HFFc6 (cell line): ENCODE measurements around the gene ANKLE1. TPM values are rescaled to one million over a fixed set of nuclear protein-coding genes. Genes with fewer than 3 reads are reported as not detected.
A peak's percentile ranks its signal among the peaks of the same experiment; 100 is the strongest.

Experiments
- DNase-seq: peaks from one replicate; pipeline ENCODE4 v3.0.0-alpha.2; 2018
- H3K27ac Mint-ChIP-seq: 2 replicates; pipeline ENCODE4 v1.8.0; 2020; ENCODE audit warnings: mild to moderate bottlenecking, mixed read lengths
- H3K27me3 Mint-ChIP-seq: 2 replicates; pipeline ENCODE4 v1.8.0; 2021; ENCODE audit warnings: mild to moderate bottlenecking, moderate library complexity, mixed read lengths; ENCODE audit not compliant: insufficient read depth
- H3K36me3 Mint-ChIP-seq: 2 replicates; pipeline ENCODE4 v1.8.0; 2021; ENCODE audit warnings: low read depth, mixed read lengths
- H3K4me1 Mint-ChIP-seq: 2 replicates; pipeline ENCODE4 v1.8.0; 2020; ENCODE audit warnings: low read depth, mixed read lengths
- H3K4me3 Mint-ChIP-seq: 2 replicates; pipeline ENCODE4 v1.8.0; 2020; ENCODE audit warnings: mild to moderate bottlenecking, moderate library complexity, mixed read lengths
- H3K9me3 Mint-ChIP-seq: 2 replicates; pipeline ENCODE4 v1.8.0; 2020; ENCODE audit warnings: mild to moderate bottlenecking, mixed read lengths
- long read RNA-seq: library from polyadenylated mRNA; unstranded; transcript quantifications from one replicate; pipeline ENCODE4 v2.0.0, GENCODE V29; 2019
- total RNA-seq, 6 experiments: library from RNA; stranded (reverse); fragmentation: NEBNext Ultra II Directional; extraction: Animal tissue kit (Norgen Biotek cat#: 25700); gene quantifications; 2 replicates in 1 of 6; 3 replicates in 5 of 6; pipeline ENCODE4 v1.2.3, GENCODE V29; 2021
- TF ChIP-seq, protein P1 (sequence below): fragments of 200-600 bp; sonication (generic); IDR thresholded peaks from 2 replicates; pipeline ENCODE4 v1.5.0; 2021; ENCODE audit warnings: antibody characterized with exemption, mild to moderate bottlenecking

The ANKLE1 gene, protein sequence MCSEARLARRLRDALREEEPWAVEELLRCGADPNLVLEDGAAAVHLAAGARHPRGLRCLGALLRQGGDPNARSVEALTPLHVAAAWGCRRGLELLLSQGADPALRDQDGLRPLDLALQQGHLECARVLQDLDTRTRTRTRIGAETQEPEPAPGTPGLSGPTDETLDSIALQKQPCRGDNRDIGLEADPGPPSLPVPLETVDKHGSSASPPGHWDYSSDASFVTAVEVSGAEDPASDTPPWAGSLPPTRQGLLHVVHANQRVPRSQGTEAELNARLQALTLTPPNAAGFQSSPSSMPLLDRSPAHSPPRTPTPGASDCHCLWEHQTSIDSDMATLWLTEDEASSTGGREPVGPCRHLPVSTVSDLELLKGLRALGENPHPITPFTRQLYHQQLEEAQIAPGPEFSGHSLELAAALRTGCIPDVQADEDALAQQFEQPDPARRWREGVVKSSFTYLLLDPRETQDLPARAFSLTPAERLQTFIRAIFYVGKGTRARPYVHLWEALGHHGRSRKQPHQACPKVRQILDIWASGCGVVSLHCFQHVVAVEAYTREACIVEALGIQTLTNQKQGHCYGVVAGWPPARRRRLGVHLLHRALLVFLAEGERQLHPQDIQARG
- under 1 TPM; 0.28 to 0.57 (median 0.43) TPM for total RNA-seq
- long read RNA-seq, result 0 reads

DNA sequence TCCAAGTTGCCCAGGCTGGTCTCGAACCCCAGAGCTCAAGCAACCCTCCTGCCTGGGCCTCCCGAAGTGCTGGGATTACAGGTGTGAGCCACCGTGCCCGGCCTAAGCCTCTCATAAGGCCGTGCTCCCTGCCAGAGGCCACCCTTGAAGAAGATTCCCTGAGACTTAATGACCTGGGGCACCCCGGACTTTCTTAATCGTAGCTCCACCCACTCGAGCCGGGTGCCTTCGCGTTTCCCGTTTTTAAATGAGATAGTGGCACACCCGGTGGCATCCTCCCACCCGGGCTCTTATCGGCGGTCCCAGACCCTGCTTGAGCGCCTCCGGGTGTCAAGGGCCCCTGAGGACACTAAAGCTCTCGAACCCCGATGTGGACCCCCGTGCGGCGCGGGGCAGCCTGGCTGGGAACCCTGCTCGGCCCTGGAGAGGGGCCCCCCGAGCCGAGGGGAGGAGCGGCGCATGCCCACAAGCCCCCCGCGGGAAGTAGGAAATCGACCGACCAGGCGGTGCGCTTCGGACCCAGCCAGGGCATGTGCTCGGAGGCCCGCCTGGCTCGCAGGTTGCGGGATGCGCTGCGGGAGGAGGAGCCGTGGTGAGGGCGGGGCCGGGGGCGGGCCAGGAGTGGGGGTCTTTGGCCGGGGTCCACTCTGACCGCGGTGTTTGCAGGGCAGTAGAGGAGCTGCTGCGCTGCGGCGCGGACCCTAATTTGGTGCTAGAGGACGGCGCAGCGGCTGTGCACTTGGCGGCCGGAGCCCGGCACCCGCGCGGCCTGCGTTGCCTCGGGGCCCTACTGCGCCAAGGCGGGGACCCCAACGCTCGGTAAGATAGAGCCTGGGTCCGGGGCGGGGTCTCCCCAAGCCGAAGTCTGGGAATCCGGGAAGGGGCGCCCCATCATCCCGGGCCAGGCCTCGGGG is at the start of gene ANKLE1:
ANKLE1 (plus strand) TSS at position 511 of the 914 bp plus-strand sequence; CDS start at position 531, 20 bp downstream.
- Mint-ChIP-seq H3K9me3 (no peaks in the 10 kb centered on the region), H3K4me1 (peaks cover 5% of the 10 kb centered on the region), H3K27ac (no peak within 1 kb of the TSS), H3K27me3 (peaks cover 4% of the 10 kb centered on the region), H3K4me3 (peak within 1 kb of the TSS; percentile 82), H3K36me3 (peaks cover 9% of the 10 kb centered on the region; the same call in 1 of the 2 replicates)
- TF ChIP-seq, protein P1, sequence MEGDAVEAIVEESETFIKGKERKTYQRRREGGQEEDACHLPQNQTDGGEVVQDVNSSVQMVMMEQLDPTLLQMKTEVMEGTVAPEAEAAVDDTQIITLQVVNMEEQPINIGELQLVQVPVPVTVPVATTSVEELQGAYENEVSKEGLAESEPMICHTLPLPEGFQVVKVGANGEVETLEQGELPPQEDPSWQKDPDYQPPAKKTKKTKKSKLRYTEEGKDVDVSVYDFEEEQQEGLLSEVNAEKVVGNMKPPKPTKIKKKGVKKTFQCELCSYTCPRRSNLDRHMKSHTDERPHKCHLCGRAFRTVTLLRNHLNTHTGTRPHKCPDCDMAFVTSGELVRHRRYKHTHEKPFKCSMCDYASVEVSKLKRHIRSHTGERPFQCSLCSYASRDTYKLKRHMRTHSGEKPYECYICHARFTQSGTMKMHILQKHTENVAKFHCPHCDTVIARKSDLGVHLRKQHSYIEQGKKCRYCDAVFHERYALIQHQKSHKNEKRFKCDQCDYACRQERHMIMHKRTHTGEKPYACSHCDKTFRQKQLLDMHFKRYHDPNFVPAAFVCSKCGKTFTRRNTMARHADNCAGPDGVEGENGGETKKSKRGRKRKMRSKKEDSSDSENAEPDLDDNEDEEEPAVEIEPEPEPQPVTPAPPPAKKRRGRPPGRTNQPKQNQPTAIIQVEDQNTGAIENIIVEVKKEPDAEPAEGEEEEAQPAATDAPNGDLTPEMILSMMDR, result no peak
- DNase-seq, result no peak

DNA sequence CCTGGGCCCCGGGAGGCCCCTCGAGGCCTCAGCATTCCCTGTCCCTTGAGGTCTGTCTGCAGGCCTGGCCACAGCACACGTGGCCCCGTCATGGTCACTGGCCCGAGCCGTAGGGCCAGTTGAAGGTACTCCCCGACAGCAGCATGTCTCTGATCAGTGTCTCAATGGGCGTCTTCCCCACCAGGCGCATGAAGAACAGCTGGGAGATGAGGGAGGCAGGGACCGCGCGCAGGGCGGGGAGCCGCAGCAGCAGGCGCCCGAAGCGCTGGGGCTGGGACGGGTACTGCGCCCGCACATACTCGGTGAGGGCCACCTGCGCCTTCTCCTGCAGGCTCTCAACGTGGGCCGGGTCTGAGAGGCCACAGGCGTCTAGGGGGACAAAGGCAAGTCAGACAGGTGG is 49.4 kb upstream of the ANKLE1 start:
- Mint-ChIP-seq H3K27me3 (peaks cover 4% of the 10 kb centered on the region; the same call in 1 of the 2 replicates), H3K27ac (no peak overlapping the region), H3K4me3 (no peak overlapping the region), H3K36me3 (peaks cover 9% of the 10 kb centered on the region), H3K4me1 (peaks cover 1% of the 10 kb centered on the region), H3K9me3 (no peaks in the 10 kb centered on the region)
- TF ChIP-seq, protein P1, result no peak
- no peak for DNase-seq

DNA sequence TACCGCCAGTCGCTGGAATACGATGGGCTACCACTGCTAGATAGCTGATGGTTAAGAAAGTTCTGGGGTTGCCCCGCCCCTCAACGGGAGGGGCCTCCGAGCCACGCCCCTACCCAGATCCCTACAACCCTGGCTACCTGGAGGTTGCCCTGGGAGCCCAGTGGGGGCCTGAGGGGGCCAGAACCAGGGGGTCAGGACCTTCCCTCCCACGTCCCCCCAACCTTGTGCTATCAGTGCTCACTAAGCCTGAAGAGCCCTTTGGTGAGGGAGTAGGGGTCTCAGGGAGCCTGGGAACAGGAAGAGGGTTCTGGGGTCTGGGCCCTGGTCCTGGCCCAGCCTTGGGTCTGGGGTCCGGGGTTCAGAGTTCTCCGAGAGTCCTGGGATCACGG is 46.8 kb upstream of the ANKLE1 start:
- H3K4me3 Mint-ChIP-seq, result peak overlapping the region; percentile 85
- no peaks in the 10 kb centered on the region for H3K9me3 Mint-ChIP-seq
- TF ChIP-seq, protein P1, result no peak
- DNase-seq, result no peak
- H3K36me3 Mint-ChIP-seq, result peaks cover 15% of the 10 kb centered on the region
- peak overlapping the region; percentile 62 for H3K27ac Mint-ChIP-seq
- no peaks in the 10 kb centered on the region for H3K27me3 Mint-ChIP-seq
- H3K4me1 Mint-ChIP-seq, result no peaks in the 10 kb centered on the region; the same call in 1 of the 2 replicates

DNA sequence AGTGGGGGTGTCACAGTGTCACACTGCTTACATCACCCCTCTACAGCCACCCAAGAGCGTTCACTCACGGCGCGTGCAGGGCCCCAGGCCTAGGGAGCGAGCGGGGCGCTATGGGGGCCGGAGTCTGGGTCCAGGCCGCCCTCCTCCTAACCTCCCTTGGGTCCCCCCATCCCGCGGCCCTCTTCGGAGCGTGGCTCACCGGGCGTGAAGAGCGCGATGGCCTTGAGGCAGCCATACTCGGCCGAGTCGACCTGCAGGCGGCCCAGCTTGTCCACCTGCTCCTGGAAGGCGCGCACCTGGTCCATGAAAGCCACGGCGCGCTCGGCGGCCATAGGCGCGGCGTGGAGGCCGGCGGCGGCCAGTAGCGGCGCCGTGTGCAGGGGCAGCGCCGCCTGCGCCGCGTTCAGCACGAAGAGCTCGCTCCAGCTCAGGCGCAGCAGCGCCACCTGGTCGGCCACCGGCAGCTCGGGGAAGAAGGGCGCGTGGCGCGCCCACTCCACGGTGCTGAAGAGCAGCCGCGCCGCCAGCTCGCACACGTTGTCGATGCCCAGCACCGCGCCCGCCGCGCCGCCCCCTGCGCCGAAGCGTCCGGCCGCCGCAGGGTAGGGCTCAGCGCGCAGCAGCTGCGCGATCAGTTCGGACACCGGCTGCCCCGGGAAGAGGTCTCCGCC is 46.3 kb upstream of the ANKLE1 start:
- Mint-ChIP-seq H3K4me3 (peak overlapping the region; percentile 85), H3K4me1 (no peaks in the 10 kb centered on the region; the same call in 1 of the 2 replicates), H3K27me3 (no peaks in the 10 kb centered on the region), H3K36me3 (peaks cover 15% of the 10 kb centered on the region), H3K9me3 (no peaks in the 10 kb centered on the region), H3K27ac (peak overlapping the region; percentile 62)
- TF ChIP-seq, protein P1, result peak; percentile 75
- DNase-seq, result peak; percentile 75
